ENCODE data around the gene TRAPPC10.

The TRAPPC10 gene

DNA sequence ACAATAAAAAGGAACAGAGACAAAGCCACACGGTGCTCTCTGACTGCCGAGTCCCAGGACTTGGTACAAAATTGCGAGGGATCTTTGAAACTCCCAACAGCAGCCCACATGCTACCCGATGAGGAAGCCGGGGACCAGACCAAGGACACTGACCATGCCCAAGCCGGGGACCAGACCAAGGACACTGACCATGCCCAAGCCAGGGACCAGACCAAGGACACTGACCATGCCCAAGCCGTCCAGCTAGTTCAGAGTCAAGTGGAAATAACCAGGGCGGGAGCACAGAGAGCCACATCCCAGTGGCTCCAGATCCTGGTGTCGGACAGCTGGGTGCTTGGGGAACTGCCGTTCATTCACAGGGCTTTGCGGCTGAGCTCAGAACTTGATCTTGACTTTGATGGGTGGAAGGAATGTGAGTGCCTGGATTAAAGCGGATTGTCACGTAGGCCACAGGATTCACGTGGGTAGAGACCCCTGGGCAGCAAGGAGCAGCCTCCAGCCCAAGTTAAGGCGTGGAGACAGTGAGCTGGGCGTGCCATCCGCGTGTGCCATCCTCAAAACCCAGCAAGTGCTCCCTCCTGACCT, 16.5 kb upstream of the TRAPPC10 start:
- no peak for DNase-seq
- in situ Hi-C loops (cut with MboI; ENCODE audit: low pct_unique_long_range_greater_than_20kb, low sequenced_read_pairs), result no loop called here

DNA sequence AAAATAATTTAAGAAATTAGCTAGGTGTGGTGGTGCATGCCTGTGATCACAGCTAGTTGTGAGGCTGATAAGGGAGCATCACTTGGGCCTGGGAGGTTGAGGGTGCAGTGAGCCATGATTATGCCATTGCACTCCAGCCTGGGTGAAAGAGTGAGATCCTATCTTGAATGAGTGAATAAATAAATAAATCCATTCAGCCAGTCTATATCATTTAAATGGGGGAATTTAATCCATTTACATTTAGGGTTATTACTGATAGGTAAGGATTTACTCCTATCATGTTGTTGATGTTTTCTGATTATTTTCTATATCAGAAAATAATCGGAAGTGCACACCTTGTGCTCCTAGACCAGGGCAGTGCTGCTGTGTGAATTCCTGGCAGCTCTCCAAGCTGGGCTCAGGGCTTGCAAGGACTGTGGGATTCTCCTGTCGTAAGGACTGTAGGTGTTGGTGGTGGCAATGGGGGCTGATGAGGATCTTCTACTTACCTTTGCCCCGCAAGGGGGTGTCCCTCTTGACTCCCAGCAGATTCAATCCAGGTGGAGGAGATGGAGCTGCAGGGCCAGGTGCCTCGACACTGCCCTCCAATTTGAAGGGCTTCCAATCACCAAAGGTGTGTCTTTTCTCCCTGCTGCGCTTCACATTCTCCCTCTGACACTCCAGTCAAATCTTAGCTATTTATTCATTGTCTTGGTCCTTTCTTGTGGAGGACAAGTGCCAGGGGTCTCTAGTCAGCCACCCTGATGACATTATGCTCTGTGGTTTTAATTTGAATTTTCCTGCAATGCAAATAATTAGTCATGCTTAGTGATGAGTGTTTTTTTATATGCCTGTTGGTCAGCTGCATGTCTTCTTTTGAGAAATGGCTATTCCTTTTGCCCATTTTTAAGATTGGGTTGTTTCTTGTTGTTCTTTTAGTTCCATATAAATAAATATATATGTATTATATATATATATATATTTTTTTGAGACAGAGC, 14.1 kb upstream of the TRAPPC10 start:
- no peak for DNase-seq
- in situ Hi-C loops (cut with MboI; ENCODE audit: low pct_unique_long_range_greater_than_20kb, low sequenced_read_pairs), result no loop called here

DNA sequence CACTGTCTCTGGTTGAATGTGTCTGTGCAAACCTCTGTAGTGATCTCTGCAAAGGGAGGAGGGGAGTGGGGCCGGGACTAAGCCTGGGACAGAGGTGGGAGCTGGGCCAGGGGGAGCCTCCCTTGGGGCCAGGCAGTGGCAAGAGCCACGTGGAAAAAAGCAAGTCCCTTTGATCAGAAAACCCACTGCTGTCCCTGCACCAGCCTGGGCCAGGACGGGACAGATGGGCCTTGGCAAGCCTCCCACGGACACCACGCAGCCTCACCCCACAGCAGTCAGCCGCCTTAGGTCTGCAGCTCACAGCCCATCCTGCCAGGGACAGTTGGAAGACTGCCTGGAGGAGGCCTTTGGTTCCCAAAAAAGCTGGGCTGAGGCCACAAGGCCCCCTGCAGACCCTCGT, 11.7 kb upstream of the TRAPPC10 start:
- in situ Hi-C loops (cut with MboI; ENCODE audit: low pct_unique_long_range_greater_than_20kb, low sequenced_read_pairs), result no loop called here
- DNase-seq, result no peak

DNA sequence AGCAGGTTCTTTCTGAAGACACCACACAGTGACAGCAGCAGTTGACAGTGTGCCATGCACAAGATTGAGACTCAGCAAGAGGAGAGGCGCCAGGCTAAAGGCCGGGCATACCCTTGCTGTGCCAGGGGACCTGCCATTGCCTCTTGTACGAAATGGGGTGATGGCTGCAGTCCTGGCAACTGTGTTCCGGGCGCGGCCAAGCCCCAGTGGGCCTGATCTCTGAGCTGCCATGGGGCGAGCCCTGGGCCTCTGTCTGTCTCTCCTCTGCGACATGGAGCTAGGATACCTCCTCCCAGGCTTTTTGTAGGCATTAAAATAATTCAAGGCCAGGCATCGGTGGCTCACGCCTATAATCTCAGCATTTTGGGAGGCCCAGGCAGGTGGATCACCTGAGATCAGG, 9.6 kb upstream of the TRAPPC10 start:
- no peak for DNase-seq
- in situ Hi-C loops (cut with MboI; ENCODE audit: low pct_unique_long_range_greater_than_20kb, low sequenced_read_pairs), result no loop called here

DNA sequence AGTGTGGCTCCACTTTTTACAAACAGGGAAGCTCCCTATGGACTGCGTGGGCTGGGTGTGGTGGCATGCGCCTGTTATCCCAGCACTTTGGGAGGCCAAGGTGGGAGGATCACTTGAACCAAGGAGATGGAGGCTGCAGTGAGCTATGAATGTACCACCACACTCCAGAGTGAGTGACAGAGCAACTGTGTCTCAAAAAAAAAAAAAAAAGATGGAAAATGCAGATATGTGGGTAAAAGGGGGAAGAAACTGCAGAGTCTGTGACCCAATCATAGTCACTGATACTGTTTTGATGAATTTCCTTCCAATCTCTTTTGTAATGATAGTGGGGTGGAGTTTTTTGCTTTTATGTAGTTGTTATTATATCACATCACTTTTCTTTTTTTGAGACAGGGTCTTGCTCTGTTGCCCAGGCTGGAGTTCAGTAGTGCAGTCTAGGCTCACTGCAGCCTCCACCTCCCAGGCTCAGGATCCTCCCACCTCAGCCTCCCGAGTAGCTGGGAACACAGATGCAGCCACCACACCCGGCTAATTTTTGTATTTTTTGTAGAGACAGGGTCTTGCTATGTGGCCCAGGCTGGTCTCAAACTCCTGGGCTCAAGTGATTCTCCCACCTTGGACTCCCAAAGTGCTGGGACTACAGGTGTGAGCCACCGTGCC, 8.7 kb upstream of the TRAPPC10 start:
- in situ Hi-C loops (cut with MboI; ENCODE audit: low pct_unique_long_range_greater_than_20kb, low sequenced_read_pairs), result no loop called here

DNA sequence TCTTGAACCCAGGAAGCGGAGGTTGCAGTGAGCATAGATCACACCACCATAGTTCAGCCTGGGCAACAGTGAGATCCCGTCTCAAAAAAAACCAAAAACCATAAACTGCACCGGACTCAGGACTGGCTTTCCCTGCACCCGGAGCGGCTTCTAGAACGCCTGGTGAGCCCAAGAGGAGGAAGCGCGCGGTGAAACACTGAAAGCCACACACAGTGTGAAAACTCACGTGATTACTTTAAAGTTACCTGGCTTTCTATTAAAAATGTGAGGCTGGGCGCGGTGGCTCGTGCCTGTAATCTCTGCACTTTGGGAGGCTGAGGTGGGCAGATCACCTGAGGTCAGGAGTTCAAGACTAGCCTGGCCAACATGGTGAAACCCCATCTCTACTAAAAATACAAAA, 7.0 kb upstream of the TRAPPC10 start:
- DNase-seq, result no peak
- in situ Hi-C loops (cut with MboI; ENCODE audit: low pct_unique_long_range_greater_than_20kb, low sequenced_read_pairs), result no loop called here

More for the DNA sequence above, 8.7 kb upstream of the TRAPPC10 start:
- no peak for DNase-seq

DNA sequence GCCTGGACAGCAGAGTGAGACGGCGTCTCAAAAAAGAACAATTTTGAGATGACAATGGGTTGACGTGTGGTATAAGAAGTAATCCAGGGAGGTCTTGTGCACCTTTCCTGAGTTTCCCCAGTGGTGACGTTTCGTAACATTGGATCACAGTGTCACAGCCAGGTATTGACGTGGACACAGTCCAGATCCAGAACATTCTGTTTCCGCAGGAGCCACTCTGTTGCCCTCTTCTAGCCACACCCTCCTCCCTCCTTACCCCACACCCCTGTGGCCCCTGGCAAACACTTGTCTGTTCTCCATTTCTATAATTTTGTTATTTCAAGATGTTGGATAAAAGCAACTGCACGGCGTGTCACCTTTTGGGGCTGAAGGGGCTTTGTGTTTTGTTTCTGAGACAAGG, 6.5 kb upstream of the TRAPPC10 start:
- DNase-seq, result no peak
- in situ Hi-C loops (cut with MboI; ENCODE audit: low pct_unique_long_range_greater_than_20kb, low sequenced_read_pairs), result no loop called here

DNA sequence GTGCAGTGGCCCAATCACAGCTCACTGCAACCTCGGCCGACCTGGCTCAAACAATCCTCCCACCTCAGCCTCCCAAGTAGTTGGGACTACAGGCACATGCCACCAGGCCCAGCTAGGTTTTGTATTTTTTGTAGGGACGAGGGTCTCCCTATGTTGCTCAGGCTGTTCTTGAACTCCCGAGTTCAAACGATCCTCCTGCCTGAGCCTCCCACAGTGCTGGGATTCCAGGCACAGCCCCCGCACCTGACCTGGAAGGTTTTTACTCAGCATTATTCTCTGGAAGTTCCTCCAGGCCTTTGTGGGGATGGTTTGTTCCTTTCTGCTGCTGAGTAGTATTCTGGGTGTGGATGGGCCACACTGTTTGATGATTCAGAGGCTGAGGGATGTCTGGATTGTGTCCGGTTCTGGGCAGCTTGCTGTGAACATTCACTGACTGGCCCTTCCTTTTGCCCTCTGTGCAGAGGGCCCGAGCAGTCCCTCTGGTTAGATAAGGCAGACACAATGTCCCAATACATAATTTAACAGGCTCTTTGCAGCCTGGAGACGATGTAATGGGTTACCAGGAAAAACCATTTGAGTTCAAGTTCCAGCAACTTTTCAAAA, 6.0 kb upstream of the TRAPPC10 start:
- DNase-seq, result no peak
- in situ Hi-C loops (cut with MboI; ENCODE audit: low pct_unique_long_range_greater_than_20kb, low sequenced_read_pairs), result no loop called here

DNA sequence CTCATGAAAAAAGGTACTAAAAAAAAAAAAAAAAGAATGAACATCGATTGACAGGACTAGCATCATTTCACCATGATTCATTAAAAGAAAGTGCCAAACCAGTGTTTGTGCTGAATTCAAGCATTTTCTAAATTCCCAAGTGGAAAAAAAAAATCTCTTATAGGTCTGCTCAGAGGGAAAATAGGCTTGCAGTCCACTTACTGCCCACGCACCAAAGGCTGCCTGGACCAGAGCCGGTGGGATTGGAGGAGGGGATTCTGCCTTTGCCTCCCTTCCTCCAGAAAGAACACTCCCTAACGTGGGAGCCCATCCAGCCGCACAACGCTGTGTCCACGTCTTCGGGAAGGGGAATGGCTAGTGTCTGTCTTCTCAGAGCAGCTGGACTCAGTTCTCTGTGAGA, 5.5 kb upstream of the TRAPPC10 start:
- in situ Hi-C loops (cut with MboI; ENCODE audit: low pct_unique_long_range_greater_than_20kb, low sequenced_read_pairs), result no loop called here
- DNase-seq, result no peak

DNA sequence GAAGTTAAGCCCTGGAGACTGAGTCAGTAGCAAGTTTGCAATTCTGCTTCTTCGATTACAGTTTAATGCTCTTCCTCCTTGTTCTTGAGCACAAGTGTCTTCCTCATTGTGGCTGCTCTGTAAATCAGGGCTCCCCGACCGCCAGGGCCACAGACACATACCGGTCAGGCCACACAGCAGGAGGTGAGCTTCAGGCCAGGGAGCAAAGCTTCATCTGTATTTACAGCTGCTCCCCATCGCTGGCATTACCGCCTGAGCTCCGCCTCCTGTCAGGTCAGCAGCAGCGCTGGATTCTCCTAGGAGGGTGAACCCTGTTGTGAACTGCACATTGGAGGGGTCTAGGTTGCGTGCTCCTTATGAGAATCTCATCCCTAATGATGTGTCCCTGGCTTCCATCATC, 1.7 kb upstream of the TRAPPC10 start:
- DNase-seq, result peak; percentile 75
- in situ Hi-C loops (cut with MboI; ENCODE audit: low pct_unique_long_range_greater_than_20kb, low sequenced_read_pairs), result no loop called here

DNA sequence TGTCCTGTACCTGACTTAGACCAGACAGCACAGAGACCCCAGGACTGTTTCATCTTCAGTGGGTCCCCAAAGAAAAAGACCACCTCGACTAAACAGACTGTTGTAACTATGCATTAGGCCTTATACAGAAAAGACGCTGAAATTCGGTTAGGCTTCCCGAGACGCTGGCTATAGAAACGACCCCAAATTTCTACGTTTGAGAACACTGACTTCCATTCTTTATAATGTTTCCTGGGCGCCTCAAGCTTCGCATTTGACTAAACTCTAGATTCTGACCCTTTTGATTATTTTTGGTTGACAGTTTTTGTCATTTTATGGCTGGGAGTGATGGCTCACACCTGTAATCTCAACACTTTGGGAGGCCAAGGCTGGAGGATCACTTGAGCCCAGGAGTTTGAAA, 986 bp upstream of the TRAPPC10 start:
- no peak for DNase-seq
- in situ Hi-C loops (cut with MboI; ENCODE audit: low pct_unique_long_range_greater_than_20kb, low sequenced_read_pairs), result no loop called here

DNA sequence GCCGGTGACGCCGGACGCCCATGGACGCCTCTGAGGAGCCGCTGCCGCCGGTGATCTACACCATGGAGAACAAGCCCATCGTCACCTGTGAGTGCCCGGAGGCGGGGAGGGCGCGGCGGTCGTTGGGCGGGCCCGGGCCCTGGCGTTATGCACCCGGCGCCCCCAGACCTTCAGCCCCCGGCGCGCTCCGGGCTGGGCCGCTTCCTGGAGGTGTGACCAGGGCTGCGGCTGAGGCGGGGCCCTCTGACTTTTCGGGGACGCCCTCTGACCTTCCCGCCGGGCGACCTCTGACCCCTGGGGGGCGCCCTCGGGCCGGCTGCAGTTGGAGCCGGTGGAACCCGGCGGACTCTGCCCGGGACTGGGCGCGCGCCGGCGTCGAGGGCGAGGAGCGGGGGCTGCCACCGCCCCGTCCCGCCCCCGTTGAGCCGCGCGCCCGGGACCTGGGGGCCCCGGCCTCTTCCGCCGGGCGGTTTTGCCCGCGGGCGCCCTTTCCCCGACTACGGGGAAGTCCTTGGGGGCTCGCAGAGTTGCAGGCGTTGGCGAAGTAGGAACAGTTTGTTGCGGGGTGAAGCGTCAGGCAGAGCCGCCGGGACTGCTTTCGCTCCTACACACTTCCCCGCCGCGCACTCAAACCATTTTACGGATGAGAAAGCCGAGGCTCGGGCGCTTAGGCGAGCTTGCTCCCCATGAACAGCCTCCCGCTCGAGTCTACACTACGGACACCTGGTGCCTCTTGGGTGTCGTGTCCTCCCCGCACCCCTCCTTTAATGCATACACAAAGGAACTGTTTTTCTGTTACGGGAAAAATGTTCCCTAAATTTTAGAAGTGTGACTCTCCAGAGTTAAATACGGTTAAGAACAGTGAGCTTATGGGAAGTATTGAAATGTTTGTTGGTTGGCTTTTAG, 618 bp downstream of the TRAPPC10 start:
- DNase-seq, result peak; percentile 86
- in situ Hi-C loops (cut with MboI; ENCODE audit: low pct_unique_long_range_greater_than_20kb, low sequenced_read_pairs), result no loop called here

DNA sequence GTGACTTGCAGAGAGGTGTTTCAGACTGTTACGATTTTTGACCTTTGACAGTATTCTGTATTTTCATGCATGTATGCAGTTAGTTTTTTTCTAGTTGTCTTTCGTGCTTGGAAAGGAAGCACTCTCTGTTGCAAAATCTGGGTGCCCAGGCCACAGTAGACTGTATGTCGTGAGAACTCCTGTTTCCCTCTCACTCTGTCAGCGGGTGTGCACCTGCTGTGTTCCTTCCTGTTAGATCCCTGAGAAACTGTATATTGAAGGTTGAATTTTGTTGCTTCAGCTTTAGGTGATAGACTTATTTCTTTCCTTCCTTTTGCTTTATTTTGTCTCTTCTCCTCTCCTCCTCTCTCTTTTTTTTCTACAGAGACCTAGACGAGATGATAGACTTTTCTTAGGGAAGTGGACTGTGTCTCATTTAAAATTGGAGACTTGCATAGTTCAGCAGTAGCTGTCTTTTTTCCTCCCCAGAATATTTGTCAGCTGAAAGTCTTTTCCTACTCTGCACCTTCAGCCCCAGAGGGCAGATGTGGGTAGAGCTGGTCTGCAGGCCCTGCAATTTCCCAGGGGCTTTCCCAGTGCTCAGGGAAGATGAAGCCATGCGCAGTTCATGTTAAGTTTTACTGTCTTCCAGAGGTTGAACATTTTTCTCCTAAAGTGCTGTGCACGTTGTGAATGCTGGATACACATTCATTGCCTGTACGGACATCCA, 1.4 kb downstream of the TRAPPC10 start:
- DNase-seq, result peak; percentile 78
- in situ Hi-C loops (cut with MboI; ENCODE audit: low pct_unique_long_range_greater_than_20kb, low sequenced_read_pairs), result no loop called here

DNA sequence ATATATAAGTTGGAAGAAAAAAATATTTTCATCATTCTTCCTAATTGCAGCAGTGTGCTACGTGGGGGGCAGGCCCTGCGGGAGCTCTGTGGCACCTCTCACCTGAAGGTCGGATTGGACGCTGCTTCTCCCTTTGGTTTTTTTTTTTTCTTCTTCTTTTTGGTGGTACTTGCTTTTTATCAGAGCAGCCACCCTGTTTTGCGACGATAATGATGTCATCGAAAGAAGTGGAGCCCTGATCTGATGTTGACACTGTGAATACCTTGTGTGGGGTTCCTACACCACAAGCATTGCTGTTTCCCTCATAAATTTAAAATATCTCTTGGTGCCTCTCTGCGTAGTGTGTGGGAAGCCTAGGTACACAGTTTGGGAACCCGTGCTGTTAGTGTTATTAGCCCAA, 5.5 kb downstream of the TRAPPC10 start:
- no peak for DNase-seq
- in situ Hi-C loops (cut with MboI; ENCODE audit: low pct_unique_long_range_greater_than_20kb, low sequenced_read_pairs), result no loop called here

DNA sequence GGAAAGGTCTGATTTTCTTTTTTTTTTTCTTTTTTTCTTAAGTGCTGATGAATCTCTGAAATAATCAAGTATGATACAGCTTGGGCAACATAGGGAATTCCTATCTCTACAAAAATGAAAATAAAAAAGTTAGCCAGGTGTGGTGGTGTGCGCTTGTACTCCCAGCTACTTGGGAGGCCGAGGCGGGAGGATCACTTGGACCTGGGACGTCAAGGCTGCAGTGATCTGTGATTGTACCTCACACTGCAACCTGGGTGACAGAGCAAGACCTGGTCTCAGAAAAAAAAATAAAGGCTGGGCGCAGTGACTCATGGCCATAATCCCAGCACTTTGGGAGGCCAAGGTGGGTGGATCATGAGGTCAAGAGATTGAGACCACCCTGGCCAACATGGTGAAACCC, 6.0 kb downstream of the TRAPPC10 start:
- in situ Hi-C loops (cut with MboI; ENCODE audit: low pct_unique_long_range_greater_than_20kb, low sequenced_read_pairs), result no loop called here
- no peak for DNase-seq

DNA sequence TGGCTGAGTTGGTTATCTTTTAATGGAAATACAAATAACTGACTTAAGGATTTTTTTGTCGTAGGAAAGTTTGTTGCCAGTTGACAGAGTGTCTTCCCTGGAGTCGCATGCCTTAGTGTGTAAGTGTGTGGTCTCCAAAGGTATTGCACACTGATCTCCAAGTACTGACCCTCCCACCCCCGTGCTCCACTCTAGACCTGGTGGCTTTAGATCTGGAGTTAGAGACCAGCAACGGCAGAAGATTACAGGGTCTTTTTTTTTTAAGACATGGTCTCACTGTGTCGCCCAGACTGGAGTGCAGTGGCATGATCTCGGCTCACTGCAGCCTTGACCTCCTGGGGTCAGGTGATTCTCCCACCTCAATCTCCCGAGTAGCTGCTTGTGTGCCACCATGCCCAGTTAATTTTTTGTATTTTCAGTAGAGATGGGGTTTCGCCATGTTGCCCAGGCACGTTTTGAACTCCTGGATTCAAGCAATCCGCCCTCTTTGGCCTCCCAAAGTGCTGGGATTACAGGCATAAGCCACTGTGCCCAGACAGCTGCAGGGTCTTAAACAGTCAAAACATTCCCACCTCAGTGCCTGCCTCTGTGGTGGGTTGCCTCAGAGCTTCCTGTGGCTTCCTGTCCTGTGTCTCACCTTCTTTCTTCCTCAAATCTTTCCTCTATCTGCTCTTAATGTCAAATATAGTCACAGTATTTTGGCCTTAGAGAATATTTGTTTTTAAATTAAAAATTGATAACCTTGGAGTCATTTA, 6.9 kb downstream of the TRAPPC10 start:
- in situ Hi-C loops (cut with MboI; ENCODE audit: low pct_unique_long_range_greater_than_20kb, low sequenced_read_pairs), result no loop called here
- DNase-seq, result peak; percentile 48

DNA sequence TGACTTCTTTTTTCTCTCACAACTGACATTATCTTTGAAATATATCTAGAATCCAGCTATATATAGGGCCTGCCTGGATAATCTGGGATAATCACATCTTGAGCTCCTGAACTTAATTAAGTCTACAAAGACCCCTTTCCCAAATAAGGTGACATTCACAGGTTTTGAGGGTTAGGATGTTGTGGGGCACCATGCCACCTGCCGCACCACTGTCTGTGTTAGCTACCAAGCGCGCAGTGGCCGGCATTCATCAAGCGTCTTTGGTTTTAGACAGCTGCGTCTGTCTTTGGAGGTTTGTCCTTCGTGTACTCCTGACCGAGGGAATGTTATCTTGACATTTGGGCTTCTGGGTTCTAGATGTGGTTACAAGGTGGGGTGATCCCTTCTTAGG, 7.5 kb downstream of the TRAPPC10 start:
- DNase-seq, result no peak
- in situ Hi-C loops (cut with MboI; ENCODE audit: low pct_unique_long_range_greater_than_20kb, low sequenced_read_pairs), result no loop called here

DNA sequence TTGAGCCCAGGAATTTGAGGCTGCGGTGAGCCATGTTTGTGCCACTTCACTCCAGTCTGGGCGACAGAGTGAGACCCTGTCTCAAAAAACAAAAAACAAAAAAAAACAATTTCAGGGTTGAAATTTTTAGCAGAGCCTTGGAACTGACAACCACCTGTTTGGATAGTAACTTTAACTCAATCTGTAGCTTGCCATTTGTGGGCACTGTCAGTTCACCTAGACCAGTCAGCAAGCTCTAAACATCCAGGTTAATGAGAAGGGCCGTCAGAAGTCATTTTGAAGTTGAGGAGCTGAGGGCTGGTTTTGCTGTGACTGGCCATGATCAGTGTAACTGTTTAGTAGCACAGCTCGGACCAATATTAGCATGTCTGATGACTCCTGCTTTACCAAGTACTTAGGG, 8.4 kb downstream of the TRAPPC10 start:
- no peak for DNase-seq
- in situ Hi-C loops (cut with MboI; ENCODE audit: low pct_unique_long_range_greater_than_20kb, low sequenced_read_pairs), result no loop called here

Measured in KBM-7 (cell line).